PC-3 (cell line): ENCODE measurements around the gene RNF141. TPM values are rescaled to one million over a fixed set of nuclear protein-coding genes. Genes with fewer than 3 reads are reported as not detected.

ENCODE experiments used
- ATAC-seq: fragments of 200-7000 bp; cut with Tn5 transposase; 2 replicates; pipeline ENCODE4 v1.9.1; 2020; ENCODE audit warnings: mild to moderate bottlenecking, moderate library complexity
- BruUV-seq: library from RNA; stranded (reverse); fragments of 400-500 nt; replicated peaks from 2 replicates; lab custom pipeline; 2021; lab: Mats Ljungman, UMichigan
- CTCF ChIA-PET: fragments of 300-600 bp; sonication (Branson Sonifier 250); formaldehyde crosslinking; loops from one replicate; lab custom pipeline; 2022; ENCODE audit warnings: antibody characterized with exemption; lab: Charles Lee
- POLR2A ChIA-PET: fragments of 300-600 bp; sonication (Branson Sonifier 250); formaldehyde crosslinking; loops from one replicate; lab custom pipeline; 2022; ENCODE audit warnings: antibody characterized with exemption; ENCODE audit not compliant: unreplicated experiment; lab: Charles Lee
- DNase-seq: peaks from one replicate; pipeline ENCODE4 v3.0.0-alpha.2; 2015
- H2AFZ ChIP-seq: fragments of 300-600 bp; sonication (generic); 2 replicates; pipeline ENCODE4 v1.6.0; 2016; ENCODE audit warnings: antibody characterized with exemption, low read length
- H3F3A ChIP-seq: fragments of 300-600 bp; sonication (generic); one replicate; pipeline ENCODE4 v1.6.0; 2017; ENCODE audit warnings: antibody characterized with exemption, low read length, control low read depth, mild to moderate bottlenecking; ENCODE audit not compliant: unreplicated experiment
- H3K27ac ChIP-seq: fragments of 300-600 bp; sonication (generic); 2 replicates; pipeline ENCODE4 v1.5.1; 2016; ENCODE audit warnings: mild to moderate bottlenecking, low read length
- H3K27me3 ChIP-seq: fragments of 300-600 bp; sonication (generic); 2 replicates; pipeline ENCODE4 v1.6.1; 2016; ENCODE audit warnings: low read length, mixed read lengths
- H3K36me3 ChIP-seq: fragments of 300-600 bp; sonication (generic); 2 replicates; pipeline ENCODE4 v1.6.1; 2016; ENCODE audit warnings: low read depth, mixed run types, low read length, mixed read lengths
- H3K4me1 ChIP-seq: fragments of 300-600 bp; sonication (generic); 2 replicates; pipeline ENCODE4 v1.5.1; 2016; ENCODE audit warnings: low read length; ENCODE audit not compliant: insufficient read depth
- H3K4me2 ChIP-seq: fragments of 300-600 bp; sonication (generic); 2 replicates; pipeline ENCODE4 v1.6.0; 2016; ENCODE audit warnings: low read length
- H3K4me3 ChIP-seq: fragments of 300-600 bp; sonication (generic); 2 replicates; pipeline ENCODE4 v1.5.1; 2016; ENCODE audit warnings: mild to moderate bottlenecking, low read length, mixed read lengths
- H3K79me2 ChIP-seq: fragments of 300-600 bp; sonication (generic); 2 replicates; pipeline ENCODE4 v1.6.1; 2017; ENCODE audit warnings: low read length, mixed read lengths
- H3K9ac ChIP-seq: fragments of 300-600 bp; sonication (generic); 2 replicates; pipeline ENCODE4 v1.6.0; 2016; ENCODE audit warnings: mild to moderate bottlenecking, low read length
- H3K9me2 ChIP-seq: fragments of 300-600 bp; sonication (generic); replicated peaks from 2 replicates; pipeline ENCODE4 v1.6.1; 2016; ENCODE audit warnings: mixed run types, low read length, mixed read lengths
- H3K9me3 ChIP-seq: fragments of 300-600 bp; sonication (generic); 2 replicates; pipeline ENCODE4 v1.6.1; 2016; ENCODE audit warnings: low read length, mixed read lengths
- H4K20me1 ChIP-seq: fragments of 300-600 bp; sonication (generic); 2 replicates; pipeline ENCODE4 v1.6.1; 2016; ENCODE audit warnings: low read length, mixed read lengths
- CTCF ChIP-seq: fragments of 300-600 bp; sonication (generic); conservative IDR thresholded peaks from 2 replicates; pipeline ENCODE4 v1.5.1; 2017; ENCODE audit warnings: antibody characterized with exemption, low read depth, mild to moderate bottlenecking, low read length
- EZH2 ChIP-seq: fragments of 300-600 bp; sonication (generic); IDR thresholded peaks from one replicate; pipeline ENCODE4 v1.6.1; 2017; ENCODE audit warnings: antibody characterized with exemption, mild to moderate bottlenecking, low read length; ENCODE audit not compliant: unreplicated experiment
- EZH2phosphoT487 ChIP-seq: fragments of 300-600 bp; sonication (generic); IDR thresholded peaks from 2 replicates; pipeline ENCODE4 v1.6.1; 2018; ENCODE audit warnings: mild to moderate bottlenecking, antibody characterized with exemption, low read length, borderline replicate concordance
- intact Hi-C: fragments of 100-400 bp; cut with micrococcal nuclease; formaldehyde crosslinking; loops from 2 replicates; pipeline ENCODE4 v1.9.0; 2023
- total RNA-seq: library from RNA; depleted of rRNA; stranded (reverse); fragments of >200 nt; gene quantifications from 2 replicates; pipeline ENCODE4 v1.2.3, GENCODE V29; 2014

RNF141 gene
- total RNA-seq, 1 experiment from 2014 or later, result 13.8 TPM

DNA sequence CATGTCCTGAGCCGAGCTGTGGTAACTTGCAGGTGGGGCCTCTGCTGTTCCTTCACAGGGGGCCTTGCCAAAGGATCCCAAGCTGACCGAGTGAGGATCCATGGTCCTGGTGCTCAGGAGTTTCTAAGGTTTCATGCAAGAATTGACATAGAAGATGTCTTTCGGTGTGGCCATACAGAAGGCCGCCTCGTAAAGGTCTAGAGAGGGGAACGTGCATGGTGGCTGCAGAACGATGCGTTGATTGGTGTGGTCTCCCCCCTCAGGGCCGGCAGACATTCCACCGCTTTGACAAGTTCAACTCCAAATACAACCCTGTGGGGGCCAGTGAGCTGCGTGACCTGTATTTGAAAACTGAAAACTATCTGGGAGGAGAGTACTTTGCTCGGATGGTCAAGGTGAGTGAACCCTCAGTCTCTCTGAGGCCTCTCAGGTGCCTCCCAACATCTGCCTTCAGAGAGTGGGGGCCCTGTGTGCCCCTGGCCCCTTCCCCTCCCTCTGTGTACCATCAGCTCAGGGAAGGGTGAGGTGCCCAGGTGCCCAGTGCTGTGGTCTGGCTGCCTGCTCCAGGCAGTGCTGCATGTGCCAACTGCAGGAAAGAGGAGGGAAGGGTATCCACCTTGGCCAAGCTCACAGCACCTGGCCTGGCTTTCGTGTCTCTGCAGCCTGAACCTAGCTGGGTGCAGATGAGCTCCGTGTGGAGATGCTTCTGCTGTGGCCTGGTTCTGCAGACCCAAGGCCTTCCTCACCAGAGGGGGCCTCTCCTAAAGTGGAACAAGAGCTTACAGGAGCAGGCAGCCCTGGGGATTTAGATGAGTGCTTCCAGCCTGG is 46.1 kb downstream of the RNF141 start:
- no peak for DNase-seq
- no peak for ATAC-seq
- Histone ChIP-seq H3K36me3 (peaks cover under 1% of the 10 kb centered on the region), H3F3A (no peaks in the 10 kb centered on the region), H3K4me1 (peaks cover 17% of the 10 kb centered on the region), H3K79me2 (no peaks in the 10 kb centered on the region), H2AFZ (no peak overlapping the region), H4K20me1 (no peaks in the 10 kb centered on the region), H3K4me3 (no peak overlapping the region), H3K9me3 (no peaks in the 10 kb centered on the region), H3K4me2 (no peak overlapping the region), H3K27me3 (no peaks in the 10 kb centered on the region), H3K9ac (no peak overlapping the region), H3K9me2 (no peaks in the 10 kb centered on the region), H3K27ac (no peak overlapping the region)
- intact Hi-C loops, result no loop called here
- ChIA-PET CTCF (interaction anchor here (0.7 kb wide), 1 partner anchor 46 kb away, joined by 3 read pairs; the partner anchor contains the start of gene RNF141), POLR2A (no interaction called here)
- BruUV-seq, result no TSS peak
- TF ChIP-seq EZH2phosphoT487, result no peak
- no peak for TF ChIP-seq CTCF
- TF ChIP-seq EZH2, result no peak

DNA sequence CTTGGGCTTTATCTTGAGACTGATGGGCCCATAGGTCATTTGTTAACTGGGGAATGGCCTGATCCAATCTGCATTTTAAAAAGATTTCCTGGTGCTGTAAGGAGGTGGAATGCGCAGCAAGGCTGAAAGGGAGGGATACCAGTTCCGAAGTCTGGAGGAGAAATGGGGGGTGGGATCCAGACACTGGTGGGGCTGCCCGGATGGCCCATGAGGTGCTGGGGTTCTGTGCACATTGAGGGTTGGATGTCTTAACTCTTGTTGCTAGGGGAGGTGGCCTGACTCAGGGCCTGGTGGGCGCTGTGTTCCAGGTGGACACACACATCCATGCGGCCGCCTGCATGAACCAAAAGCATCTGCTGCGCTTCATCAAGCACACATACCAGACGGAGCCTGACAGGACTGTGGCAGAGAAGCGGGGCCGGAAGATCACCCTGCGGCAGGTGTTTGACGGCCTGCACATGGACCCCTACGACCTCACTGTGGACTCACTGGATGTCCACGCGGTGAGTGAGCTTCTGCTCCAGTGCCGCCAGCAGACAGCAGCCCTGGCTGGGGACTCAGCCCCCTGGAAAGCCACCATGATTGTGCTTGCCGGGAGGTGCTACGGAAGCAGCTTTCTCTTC is 47.8 kb downstream of the RNF141 start:
- DNase-seq (no peak), ATAC-seq (no peak)
- H2AFZ ChIP-seq, result no peak overlapping the region
- no peak overlapping the region for H3K4me3 ChIP-seq
- CTCF ChIA-PET, result no interaction called here
- H3K27me3 ChIP-seq, result no peaks in the 10 kb centered on the region
- no peak for TF ChIP-seq CTCF
- no peak for TF ChIP-seq EZH2
- no peak for TF ChIP-seq EZH2phosphoT487
- BruUV-seq, result no TSS peak
- H3K27ac ChIP-seq, result no peak overlapping the region
- no peaks in the 10 kb centered on the region for H4K20me1 ChIP-seq
- peaks cover 34% of the 10 kb centered on the region for H3K4me1 ChIP-seq
- H3K9ac ChIP-seq, result no peak overlapping the region
- POLR2A ChIA-PET, result no interaction called here
- no peaks in the 10 kb centered on the region for H3F3A ChIP-seq
- no peaks in the 10 kb centered on the region for H3K9me2 ChIP-seq
- H3K79me2 ChIP-seq, result 0 out of 2 replicates have a peak, but pooled peaks cover 9% of the 10 kb centered on the region
- no peak overlapping the region for H3K4me2 ChIP-seq
- H3K9me3 ChIP-seq, result no peaks in the 10 kb centered on the region
- H3K36me3 ChIP-seq, result no peaks in the 10 kb centered on the region; the same call in 1 of the 2 replicates
- intact Hi-C loops, result no loop called here
